NK-92 (cell line): ENCODE results near the gene KCNMB3.
"Not testable (repeated sequence)": the region's sequence is repeated elsewhere in the genome, so short reads cannot be mapped to it uniquely, and the experiment has no call there.

ENCODE experiments used
- DNase-seq: peaks from one replicate; lab custom pipeline; 2025; ENCODE audit not compliant: unreplicated experiment; lab: John Stamatoyannopoulos, UW

Gene KCNMB3

GRCh38 chr3:179265092-179265491, 14.2 kb upstream of the KCNMB3 start:
- no peak for DNase-seq

- DNase-seq, result no peak
These were observed 13.5 kb upstream of the KCNMB3 start for GRCh38 chr3:179264449-179264848.

- no peak for DNase-seq
These were observed 12.2 kb upstream of the KCNMB3 start for GRCh38 chr3:179263134-179263533.

- DNase-seq, result no peak
These were observed 10.2 kb upstream of the KCNMB3 start for GRCh38 chr3:179260949-179261765.

- not testable (repeated sequence) for DNase-seq
These were observed 9.2 kb upstream of the KCNMB3 start for GRCh38 chr3:179259959-179260756.

GRCh38 chr3:179258820-179259219, 7.9 kb upstream of the KCNMB3 start:
- no peak for DNase-seq

GRCh38 chr3:179257742-179258141, 6.8 kb upstream of the KCNMB3 start:
- not testable (repeated sequence) for DNase-seq

- no peak for DNase-seq
These were observed 5.9 kb upstream of the KCNMB3 start for GRCh38 chr3:179256813-179257212.

GRCh38 chr3:179247289-179248015, 3.5 kb downstream of the KCNMB3 start:
- DNase-seq, result no peak

- DNase-seq, result no peak
These were observed 6.0 kb downstream of the KCNMB3 start for GRCh38 chr3:179244878-179245277.

- DNase-seq, result not testable (repeated sequence)
These were observed 8.1 kb downstream of the KCNMB3 start for GRCh38 chr3:179242859-179243258.

- DNase-seq, result not testable (repeated sequence)
These were observed 10.6 kb downstream of the KCNMB3 start for GRCh38 chr3:179240299-179240698.

- no peak for DNase-seq
These were observed 14.1 kb downstream of the KCNMB3 start for GRCh38 chr3:179236669-179237301.

GRCh38 chr3:179234199-179234598, 16.7 kb downstream of the KCNMB3 start:
- DNase-seq, result no peak

GRCh38 chr3:179233043-179233442, 17.9 kb downstream of the KCNMB3 start:
- no peak for DNase-seq

- no peak for DNase-seq
These were observed 21.7 kb downstream of the KCNMB3 start for GRCh38 chr3:179229177-179229576.

- no peak for DNase-seq
These were observed 23.6 kb downstream of the KCNMB3 start for GRCh38 chr3:179227349-179227748.

GRCh38 chr3:179224584-179224983, 26.3 kb downstream of the KCNMB3 start:
- DNase-seq, result no peak

GRCh38 chr3:179223548-179223947, 27.4 kb downstream of the KCNMB3 start:
- no peak for DNase-seq

- DNase-seq, result not testable (repeated sequence)
These were observed 32.7 kb downstream of the KCNMB3 start for GRCh38 chr3:179218213-179218612.

GRCh38 chr3:179215550-179215949, 35.4 kb downstream of the KCNMB3 start:
- DNase-seq, result not testable (repeated sequence)
